Nephron (organoid): ENCODE results near the gene TOR3A.

Experiments
- H3K27ac Mint-ChIP-seq, 3 experiments: 2 replicates each; pipeline ENCODE4 v1.8.0; 2020; ENCODE audit warnings: mixed read lengths in 3 of 3, mild to moderate bottlenecking in 2 of 3, moderate library complexity in 1 of 3
- H3K27me3 Mint-ChIP-seq: 2 replicates; pipeline ENCODE4 v1.8.0; 2021; ENCODE audit warnings: low read depth, mild to moderate bottlenecking, moderate library complexity, mixed read lengths
- H3K36me3 Mint-ChIP-seq: 2 replicates; pipeline ENCODE4 v1.8.0; 2020; ENCODE audit warnings: low read depth, mixed read lengths
- H3K4me1 Mint-ChIP-seq: 2 replicates; pipeline ENCODE4 v1.8.0; 2020; ENCODE audit warnings: mixed read lengths
- H3K4me3 Mint-ChIP-seq, 3 experiments: 2 replicates each; pipeline ENCODE4 v1.8.0; 2020; ENCODE audit warnings: mild to moderate bottlenecking in 3 of 3, mixed read lengths in 3 of 3, moderate library complexity in 2 of 3
- H3K9me3 Mint-ChIP-seq: 2 replicates; pipeline ENCODE4 v1.8.0; 2020; ENCODE audit warnings: mixed read lengths
- CTCF ChIP-seq, 3 experiments: fragments of 200-600 bp; sonication (generic); IDR thresholded peaks; one replicate each; pipeline ENCODE4 v1.5.0; 2021; ENCODE audit warnings: antibody characterized with exemption in 3 of 3; ENCODE audit not compliant: unreplicated experiment in 3 of 3

The TOR3A gene

GRCh38 chr1:179095377-179095776 is 13.5 kb downstream of the TOR3A start:
- TF ChIP-seq CTCF (IDR thresholded peaks at IDR 0.05; ENCODE audit: unreplicated experiment in 3 of 3): no peak
- Mint-ChIP-seq H3K27me3 (no peaks in the 10 kb centered on the region), H3K4me3 (no peak overlapping the region), H3K4me1 (peaks cover 8% of the 10 kb centered on the region), H3K9me3 (no peaks in the 10 kb centered on the region), H3K36me3 (peaks cover 65% of the 10 kb centered on the region), H3K27ac (no peak overlapping the region)

- Mint-ChIP-seq H3K27me3 (no peaks in the 10 kb centered on the region), H3K4me3 (no peak overlapping the region), H3K9me3 (no peaks in the 10 kb centered on the region), H3K36me3 (peaks cover 67% of the 10 kb centered on the region), H3K27ac (no peak overlapping the region), H3K4me1 (peaks cover 6% of the 10 kb centered on the region)
- TF ChIP-seq CTCF (IDR thresholded peaks at IDR 0.05; ENCODE audit: unreplicated experiment in 3 of 3): no peak
Measured at GRCh38 chr1:179095924-179096323, 14.1 kb downstream of the TOR3A start.

- H3K27me3 Mint-ChIP-seq: no peaks in the 10 kb centered on the region
- H3K4me1 Mint-ChIP-seq: no peaks in the 10 kb centered on the region
- no peak for TF ChIP-seq CTCF (IDR thresholded peaks at IDR 0.05; ENCODE audit: unreplicated experiment in 3 of 3)
- no peaks in the 10 kb centered on the region for H3K9me3 Mint-ChIP-seq
- H3K36me3 Mint-ChIP-seq: peaks cover 58% of the 10 kb centered on the region
- H3K27ac Mint-ChIP-seq: no peak overlapping the region
- no peak overlapping the region for H3K4me3 Mint-ChIP-seq
Measured at GRCh38 chr1:179099891-179100290, 18.0 kb downstream of the TOR3A start.

- H3K4me1 Mint-ChIP-seq: no peaks in the 10 kb centered on the region
- no peaks in the 10 kb centered on the region for H3K9me3 Mint-ChIP-seq
- TF ChIP-seq CTCF (IDR thresholded peaks at IDR 0.05; ENCODE audit: unreplicated experiment in 3 of 3): no peak
- peaks cover 45% of the 10 kb centered on the region for H3K36me3 Mint-ChIP-seq
- H3K4me3 Mint-ChIP-seq: no peak overlapping the region
- H3K27me3 Mint-ChIP-seq: no peaks in the 10 kb centered on the region
- H3K27ac Mint-ChIP-seq: no peak overlapping the region
Measured at GRCh38 chr1:179101566-179101965, 19.7 kb downstream of the TOR3A start.

GRCh38 chr1:179103999-179104398 is 22.1 kb downstream of the TOR3A start:
- Mint-ChIP-seq H3K4me1 (no peaks in the 10 kb centered on the region), H3K27ac (no peak overlapping the region), H3K9me3 (no peaks in the 10 kb centered on the region), H3K4me3 (no peak overlapping the region), H3K36me3 (peaks cover 44% of the 10 kb centered on the region), H3K27me3 (no peaks in the 10 kb centered on the region)
- TF ChIP-seq CTCF (IDR thresholded peaks at IDR 0.05; ENCODE audit: unreplicated experiment in 3 of 3): no peak

- no peak for TF ChIP-seq CTCF (IDR thresholded peaks at IDR 0.05; ENCODE audit: unreplicated experiment in 3 of 3)
- Mint-ChIP-seq H3K9me3 (no peaks in the 10 kb centered on the region), H3K36me3 (peaks cover 43% of the 10 kb centered on the region), H3K27me3 (no peaks in the 10 kb centered on the region), H3K27ac (no peak overlapping the region), H3K4me1 (no peaks in the 10 kb centered on the region), H3K4me3 (no peak overlapping the region)
Measured at GRCh38 chr1:179104611-179105250, 22.9 kb downstream of the TOR3A start.
